ENCODE data around the gene ALCAM. TPM values are rescaled to one million over a fixed set of nuclear protein-coding genes. Genes with fewer than 3 reads are reported as not detected.

The ALCAM gene
- total RNA-seq, 2 experiments from 2014 or later: 1.6 to 1.9 TPM

DNA sequence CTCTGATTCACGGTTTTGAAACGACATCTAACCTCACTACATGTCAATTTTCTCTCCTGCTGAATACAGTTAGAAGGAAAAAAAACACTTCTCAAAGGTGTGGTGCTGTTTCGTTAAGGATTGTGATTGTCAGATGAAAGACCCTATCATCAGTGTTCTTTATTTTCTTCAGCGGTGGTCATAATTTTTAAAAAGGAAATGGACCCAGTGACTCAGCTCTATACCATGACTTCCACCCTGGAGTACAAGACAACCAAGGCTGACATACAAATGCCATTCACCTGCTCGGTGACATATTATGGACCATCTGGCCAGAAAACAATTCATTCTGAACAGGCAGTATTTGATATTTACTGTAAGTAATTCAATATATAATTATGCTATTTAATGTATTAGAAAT lies 167.8 kb downstream of the ALCAM start:
- no peaks in the 10 kb centered on the region for H3K36me3 ChIP-seq (ENCODE audit: insufficient read depth, low read length)
- no peak for TF ChIP-seq CTCF (IDR thresholded peaks at IDR 0.05)
- DNase-seq: no peak
- H3K4me3 ChIP-seq (ENCODE audit: low read length): no peak overlapping the region
- ChIA-PET POLR2A (no interaction called here), CTCF (no interaction called here)
- no peaks in the 10 kb centered on the region for H3K9me3 Mint-ChIP-seq
- H3K36me3 Mint-ChIP-seq (ENCODE audit: low read depth): no peaks in the 10 kb centered on the region
- no peaks in the 10 kb centered on the region for H3K27me3 ChIP-seq (ENCODE audit: control insufficient read depth in 1 of 2, insufficient read depth in 2 of 2, low read length in 2 of 2)
- H3K4me1 Mint-ChIP-seq (ENCODE audit: low read depth): no peaks in the 10 kb centered on the region
- ATAC-seq (ENCODE audit: poor library complexity): no peak
- intact Hi-C loops (cut with DNase I, micrococcal nuclease): no loop called here
- H3K4me3 Mint-ChIP-seq: no peak overlapping the region
- H3K27ac Mint-ChIP-seq: no peak overlapping the region
- H3K4me1 ChIP-seq (ENCODE audit: insufficient read depth, low read length): no peaks in the 10 kb centered on the region
- no peaks in the 10 kb centered on the region for H3K27me3 Mint-ChIP-seq
- no peaks in the 10 kb centered on the region for H3K9me3 ChIP-seq (ENCODE audit: control insufficient read depth in 1 of 2, insufficient read depth in 1 of 2, low read length in 2 of 2)
- H3K27ac ChIP-seq (ENCODE audit: low read depth in 1 of 2, low read length in 2 of 2): no peak overlapping the region

DNA sequence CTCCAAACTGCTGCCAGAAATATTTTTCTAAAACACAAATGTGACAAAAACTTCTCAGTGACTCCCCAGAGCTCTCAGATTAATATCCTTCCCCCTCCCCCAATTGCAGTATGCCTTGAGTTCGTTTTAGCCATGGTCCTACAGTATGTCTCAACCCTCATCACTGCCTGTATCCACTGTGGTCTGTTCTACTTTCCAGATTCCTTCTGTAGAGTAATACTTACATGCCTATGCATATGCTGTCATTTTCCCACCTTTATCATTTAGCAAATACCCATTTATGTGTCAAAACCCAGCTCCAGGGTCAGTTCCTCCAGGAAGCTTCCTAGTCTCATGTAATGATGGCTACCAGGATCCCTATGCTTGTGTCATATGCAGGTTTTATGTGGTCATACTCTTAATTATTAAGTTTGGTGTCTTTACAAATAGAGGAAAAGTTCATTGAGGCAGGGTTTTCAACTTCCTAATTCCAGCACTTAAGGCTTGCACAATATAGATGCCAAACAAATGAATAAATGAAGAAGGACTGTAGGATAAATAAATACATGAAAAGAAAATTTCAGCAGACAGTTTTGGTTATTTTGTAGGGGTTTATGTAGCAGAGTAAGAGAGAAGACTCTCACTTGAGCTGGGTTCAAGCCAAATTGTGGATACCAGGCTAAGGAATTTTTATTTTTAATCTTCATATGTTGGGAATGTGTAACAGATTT lies 170.8 kb downstream of the ALCAM start:
- Histone ChIP-seq H3K27me3 (ENCODE audit: control insufficient read depth in 1 of 2, insufficient read depth in 2 of 2, low read length in 2 of 2) (no peaks in the 10 kb centered on the region), H3K9me3 (ENCODE audit: control insufficient read depth in 1 of 2, insufficient read depth in 1 of 2, low read length in 2 of 2) (no peaks in the 10 kb centered on the region), H3K4me3 (ENCODE audit: low read length) (no peak overlapping the region), H3K4me1 (ENCODE audit: insufficient read depth, low read length) (no peaks in the 10 kb centered on the region), H3K27ac (ENCODE audit: low read depth in 1 of 2, low read length in 2 of 2) (no peak overlapping the region), H3K36me3 (ENCODE audit: insufficient read depth, low read length) (no peaks in the 10 kb centered on the region)
- intact Hi-C loops (cut with DNase I, micrococcal nuclease): no loop called here
- ChIA-PET CTCF (no interaction called here), POLR2A (no interaction called here)
- Mint-ChIP-seq H3K9me3 (no peaks in the 10 kb centered on the region), H3K27ac (no peak overlapping the region), H3K36me3 (ENCODE audit: low read depth) (no peaks in the 10 kb centered on the region), H3K4me3 (no peak overlapping the region), H3K4me1 (ENCODE audit: low read depth) (no peaks in the 10 kb centered on the region), H3K27me3 (no peaks in the 10 kb centered on the region)
- DNase-seq (no peak), ATAC-seq (ENCODE audit: poor library complexity) (no peak)
- TF ChIP-seq CTCF (IDR thresholded peaks at IDR 0.05): no peak

DNA sequence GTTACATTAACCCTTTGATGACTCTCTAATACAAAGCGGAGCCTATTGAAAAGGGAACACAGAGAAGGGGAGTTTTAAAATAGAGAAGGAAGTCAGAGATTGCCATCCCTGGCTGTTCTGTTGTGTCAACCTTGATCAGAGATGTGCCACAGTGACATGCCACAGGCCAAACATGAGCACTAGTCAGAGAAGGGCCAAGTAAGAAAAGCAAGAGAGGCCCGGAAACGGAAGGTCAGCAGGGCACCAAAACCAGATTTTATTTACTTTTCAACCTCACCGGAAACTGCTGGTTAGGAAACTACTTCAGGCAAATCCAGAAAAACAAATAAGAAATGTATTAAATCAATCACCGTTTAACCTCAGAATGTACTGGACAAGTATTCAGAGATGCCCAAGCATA lies 171.8 kb downstream of the ALCAM start:
- no peak overlapping the region for H3K4me3 Mint-ChIP-seq
- POLR2A ChIA-PET: no interaction called here

More for the DNA sequence above, 171.8 kb downstream of the ALCAM start:
- H3K4me3 ChIP-seq (ENCODE audit: low read length): no peak overlapping the region
- H3K27me3 ChIP-seq (ENCODE audit: control insufficient read depth in 1 of 2, insufficient read depth in 2 of 2, low read length in 2 of 2): no peaks in the 10 kb centered on the region
- ATAC-seq (ENCODE audit: poor library complexity) (no peak), DNase-seq (no peak)
- no peak for TF ChIP-seq CTCF (IDR thresholded peaks at IDR 0.05)
- no peaks in the 10 kb centered on the region for H3K9me3 ChIP-seq (ENCODE audit: control insufficient read depth in 1 of 2, insufficient read depth in 1 of 2, low read length in 2 of 2)
- Mint-ChIP-seq H3K9me3 (no peaks in the 10 kb centered on the region), H3K27me3 (no peaks in the 10 kb centered on the region), H3K27ac (no peak overlapping the region), H3K36me3 (ENCODE audit: low read depth) (no peaks in the 10 kb centered on the region), H3K4me1 (ENCODE audit: low read depth) (no peaks in the 10 kb centered on the region)
- H3K36me3 ChIP-seq (ENCODE audit: insufficient read depth, low read length): no peaks in the 10 kb centered on the region
- no peaks in the 10 kb centered on the region for H3K4me1 ChIP-seq (ENCODE audit: insufficient read depth, low read length)
- CTCF ChIA-PET: no interaction called here
- intact Hi-C loops (cut with DNase I, micrococcal nuclease): no loop called here
- H3K27ac ChIP-seq (ENCODE audit: low read depth in 1 of 2, low read length in 2 of 2): no peak overlapping the region
